Measurements from ENCODE around the gene STXBP2. TPM values are rescaled to one million over a fixed set of nuclear protein-coding genes. Genes with fewer than 3 reads are reported as not detected.
A peak's percentile ranks its signal among the peaks of the same experiment; 100 is the strongest.

Gene STXBP2
- polyA plus RNA-seq, 1 of the 3 experiments (the other 2 are of a cell fraction) = 4.7 TPM

- no peaks in the 10 kb centered on the region for H3K79me2 ChIP-seq (ENCODE audit: insufficient read depth)
- no peaks in the 10 kb centered on the region for H3K9me3 ChIP-seq
- no peak overlapping the region for H2AFZ ChIP-seq (ENCODE audit: low read depth)
- H3F3A ChIP-seq (replicated peaks; ENCODE audit: insufficient read depth) = no peaks in the 10 kb centered on the region
- H3K9ac ChIP-seq = no peak overlapping the region
- ChIA-PET CTCF (interaction anchor here (1.1 to 1.8 kb wide), 2 partner anchors 27 to 34 kb away, joined by 3 to 5 read pairs; partner anchors contain the start of genes PET100 and XAB2), POLR2A (no interaction called here)
- 65% methylated on average over 11 of the region's 11 CpGs for WGBS (ENCODE audit: low lambda C conversion rate)
- TF ChIP-seq USF2 (IDR thresholded peaks at IDR 0.05; ENCODE audit: borderline replicate concordance, low read depth, low read length) (no peak), RFX5 (IDR thresholded peaks at IDR 0.05; ENCODE audit: low read length) (no peak), IRF3 (IDR thresholded peaks at IDR 0.05; ENCODE audit: low read depth, low read length) (no peak), SMC3 (IDR thresholded peaks at IDR 0.05; ENCODE audit: low read depth, low read length) (no peak), YY1 (IDR thresholded peaks at IDR 0.05; ENCODE audit: low read depth) (no peak), CHD2 (IDR thresholded peaks at IDR 0.05; ENCODE audit: low read length, partially characterized antibody) (no peak), FOXM1 (IDR thresholded peaks at IDR 0.05; ENCODE audit: low read depth) (no peak), FOXJ3 (CRISPR knock-in tag; IDR thresholded peaks at IDR 0.05) (no peak)
- H3K27me3 ChIP-seq (ENCODE audit: insufficient read depth) = no peaks in the 10 kb centered on the region
- H3K4me3 ChIP-seq (ENCODE audit: low read depth in 2 of 2, low read length in 1 of 2) = no peak overlapping the region
- peaks cover 0 to 8% of the 10 kb centered on the region in 2 experiments; a peak in 1 of 4 replicates for H3K4me1 ChIP-seq (ENCODE audit: control insufficient read depth in 1 of 2, insufficient read depth in 2 of 2, low read depth in 1 of 2, low read length in 1 of 2)
- no peaks in the 10 kb centered on the region for H3K9me2 ChIP-seq
- no peaks in the 10 kb centered on the region for H4K20me1 ChIP-seq (ENCODE audit: insufficient read depth)
- no peaks in the 10 kb centered on the region for H3K36me3 ChIP-seq (replicated peaks in 1 of 2; ENCODE audit: control insufficient read depth in 1 of 2, insufficient read depth in 2 of 2, low read length in 1 of 2)
- no peak overlapping the region for H3K27ac ChIP-seq (ENCODE audit: low read depth in 2 of 2, low read length in 1 of 2)
- DNase-seq = peak; percentile 10
- H3K4me2 ChIP-seq = no peak overlapping the region
These were observed 33.9 kb upstream of the STXBP2 start for GRCh38 chr19:7602935-7603497.

- Histone ChIP-seq H3K27me3 (ENCODE audit: insufficient read depth) (no peaks in the 10 kb centered on the region), H3K9me2 (no peaks in the 10 kb centered on the region), H3K4me2 (no peak overlapping the region), H3K9ac (no peak overlapping the region), H3K36me3 (replicated peaks in 1 of 2; ENCODE audit: control insufficient read depth in 1 of 2, insufficient read depth in 2 of 2, low read length in 1 of 2) (no peaks in the 10 kb centered on the region), H4K20me1 (ENCODE audit: insufficient read depth) (no peaks in the 10 kb centered on the region), H2AFZ (ENCODE audit: low read depth) (no peak overlapping the region), H3K79me2 (ENCODE audit: insufficient read depth) (no peaks in the 10 kb centered on the region), H3K9me3 (no peaks in the 10 kb centered on the region), H3K4me1 (ENCODE audit: control insufficient read depth in 1 of 2, insufficient read depth in 2 of 2, low read depth in 1 of 2, low read length in 1 of 2) (peaks cover 0 to 8% of the 10 kb centered on the region in 2 experiments; a peak in 1 of 4 replicates), H3K4me3 (ENCODE audit: low read depth in 2 of 2, low read length in 1 of 2) (no peak overlapping the region), H3F3A (replicated peaks; ENCODE audit: insufficient read depth) (no peaks in the 10 kb centered on the region), H3K27ac (ENCODE audit: low read depth in 2 of 2, low read length in 1 of 2) (no peak overlapping the region)
- TF ChIP-seq EP300 (IDR thresholded peaks at IDR 0.05; ENCODE audit: borderline replicate concordance in 1 of 2, low read depth in 1 of 2, low read length in 1 of 2) (no peak), FOSL2 (IDR thresholded peaks at IDR 0.05; ENCODE audit: borderline replicate concordance, low read depth) (no peak), NFIC (IDR thresholded peaks at IDR 0.05; ENCODE audit: borderline replicate concordance) (no peak), RAD21 (IDR thresholded peaks at IDR 0.05; ENCODE audit: low read length) (no peak), ELF1 (IDR thresholded peaks at IDR 0.05) (no peak), RFX5 (IDR thresholded peaks at IDR 0.05; ENCODE audit: low read length) (no peak), NRF1 (IDR thresholded peaks at IDR 0.05; ENCODE audit: low read depth, low read length) (no peak)
- 67% methylated on average over 5 of the region's 9 CpGs for WGBS (ENCODE audit: low lambda C conversion rate)
- POLR2A ChIA-PET = no interaction called here
- no peak for DNase-seq
- CTCF ChIA-PET = interaction anchor here (1.8 to 2.9 kb wide), 3 partner anchors 35 to 77 kb away, joined by 5 to 9 read pairs (median 5); partner anchors contain the start of gene TRAPPC5
These were observed 33.0 kb upstream of the STXBP2 start for GRCh38 chr19:7603919-7604318.
